Fibroblast of mammary gland (primary cell): Measurements from ENCODE around the gene MROH9.

Source experiments
- DNase-seq: peaks from one replicate; pipeline ENCODE4 v3.0.0-alpha.2; 2010; ENCODE audit warnings: low read depth
- H3K4me3 ChIP-seq: 2 replicates; pipeline ENCODE4 v1.5.1; 2011; ENCODE audit warnings: low read depth, mild to moderate bottlenecking, low read length, moderate library complexity; ENCODE audit not compliant: control insufficient read depth
- TF ChIP-seq, protein P1 (sequence below): conservative IDR thresholded peaks from 2 replicates; pipeline ENCODE4 v1.5.1; 2011; ENCODE audit warnings: low read depth, low read length, inconsistent platforms; ENCODE audit not compliant: control insufficient read depth, insufficient read depth

The MROH9 gene

DNA sequence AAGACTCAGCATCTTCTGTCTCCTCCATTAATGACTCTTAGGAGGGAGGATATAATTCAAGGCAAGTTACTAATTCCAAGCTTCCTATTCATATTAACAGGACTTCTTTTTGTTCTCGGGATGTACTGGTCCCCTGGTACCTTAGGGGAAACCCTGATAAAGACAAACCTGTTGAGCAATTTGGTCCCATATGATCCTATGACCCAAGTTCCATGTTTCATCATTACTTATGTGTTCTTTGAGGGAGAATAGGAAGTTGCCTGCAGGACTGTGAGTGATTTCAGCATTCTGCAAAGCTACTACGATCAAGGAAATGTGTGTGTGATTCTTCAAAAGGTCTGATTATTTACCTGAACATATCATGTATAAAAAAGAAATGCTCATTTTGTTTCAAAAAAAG is 149.5 kb downstream of the MROH9 start:
- TF ChIP-seq, protein P1, sequence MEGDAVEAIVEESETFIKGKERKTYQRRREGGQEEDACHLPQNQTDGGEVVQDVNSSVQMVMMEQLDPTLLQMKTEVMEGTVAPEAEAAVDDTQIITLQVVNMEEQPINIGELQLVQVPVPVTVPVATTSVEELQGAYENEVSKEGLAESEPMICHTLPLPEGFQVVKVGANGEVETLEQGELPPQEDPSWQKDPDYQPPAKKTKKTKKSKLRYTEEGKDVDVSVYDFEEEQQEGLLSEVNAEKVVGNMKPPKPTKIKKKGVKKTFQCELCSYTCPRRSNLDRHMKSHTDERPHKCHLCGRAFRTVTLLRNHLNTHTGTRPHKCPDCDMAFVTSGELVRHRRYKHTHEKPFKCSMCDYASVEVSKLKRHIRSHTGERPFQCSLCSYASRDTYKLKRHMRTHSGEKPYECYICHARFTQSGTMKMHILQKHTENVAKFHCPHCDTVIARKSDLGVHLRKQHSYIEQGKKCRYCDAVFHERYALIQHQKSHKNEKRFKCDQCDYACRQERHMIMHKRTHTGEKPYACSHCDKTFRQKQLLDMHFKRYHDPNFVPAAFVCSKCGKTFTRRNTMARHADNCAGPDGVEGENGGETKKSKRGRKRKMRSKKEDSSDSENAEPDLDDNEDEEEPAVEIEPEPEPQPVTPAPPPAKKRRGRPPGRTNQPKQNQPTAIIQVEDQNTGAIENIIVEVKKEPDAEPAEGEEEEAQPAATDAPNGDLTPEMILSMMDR: no peak
- no peak for DNase-seq
- no peak overlapping the region for H3K4me3 ChIP-seq

DNA sequence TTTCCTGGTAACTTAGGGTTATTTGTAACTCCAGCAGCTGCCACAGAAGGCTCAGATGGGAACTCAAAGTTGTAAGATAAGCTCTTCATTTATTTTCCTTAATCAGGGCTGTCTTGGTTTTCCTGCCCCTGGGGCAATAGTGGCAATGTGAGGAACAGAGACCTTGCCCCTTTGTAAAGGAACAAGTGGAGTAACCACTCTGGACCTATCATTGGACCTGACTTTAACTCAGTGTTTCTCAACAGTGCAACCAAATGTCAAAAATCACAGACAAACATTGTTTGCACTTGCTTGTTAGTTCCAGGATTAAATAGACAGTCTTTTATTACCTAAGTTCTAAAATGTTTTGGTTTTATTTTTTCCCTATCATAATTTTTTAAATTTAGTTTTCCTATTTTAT is 152.6 kb downstream of the MROH9 start:
- TF ChIP-seq, protein P1: no peak
- H3K4me3 ChIP-seq: no peak overlapping the region
- DNase-seq: no peak

DNA sequence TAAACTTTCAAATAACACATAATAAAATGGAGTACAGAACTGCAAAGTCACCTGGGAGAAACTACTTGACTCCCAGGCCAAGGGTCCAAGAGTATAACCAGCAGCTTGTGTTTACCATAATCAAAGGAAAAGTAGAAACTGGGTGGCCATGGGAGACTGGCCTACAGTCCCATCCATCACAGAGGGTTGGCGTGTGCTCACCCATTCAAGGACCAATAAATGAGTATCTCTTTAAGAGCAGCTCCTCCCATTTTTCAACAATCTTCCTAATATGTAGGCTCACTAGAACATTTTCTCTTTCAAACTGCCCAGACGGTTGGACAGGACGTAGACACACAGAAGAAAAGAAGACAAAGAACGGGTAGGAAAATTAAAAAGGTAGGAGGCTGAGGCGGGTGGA is 155.3 kb downstream of the MROH9 start, which contains the start of gene FMO3:
TSS of gene FMO3 (plus strand) at position 302 of the 400 bp plus-strand sequence. CDS start 1,754 bp downstream, outside the sequence.
- no peak for DNase-seq
- TF ChIP-seq, protein P1: no peak
- no peak within 1 kb of the TSS for H3K4me3 ChIP-seq

DNA sequence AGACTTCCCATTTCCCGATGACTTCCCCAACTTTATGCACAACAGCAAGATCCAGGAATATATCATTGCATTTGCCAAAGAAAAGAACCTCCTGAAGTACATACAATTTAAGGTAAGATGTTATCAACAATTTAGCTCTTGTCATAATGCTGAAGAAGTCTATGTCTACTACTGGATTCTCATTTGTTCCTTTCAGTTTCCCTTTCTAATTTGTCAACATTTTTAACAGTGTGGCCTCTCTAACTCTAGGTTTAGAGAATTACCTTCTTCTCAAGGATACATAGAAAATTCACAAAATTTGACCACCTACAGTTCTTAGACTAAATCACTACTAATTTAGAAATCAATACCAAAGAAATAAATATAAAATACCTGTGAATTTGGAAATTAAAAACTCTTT is 168.5 kb downstream of the MROH9 start:
- TF ChIP-seq, protein P1: no peak
- no peak for DNase-seq
- no peak overlapping the region for H3K4me3 ChIP-seq

DNA sequence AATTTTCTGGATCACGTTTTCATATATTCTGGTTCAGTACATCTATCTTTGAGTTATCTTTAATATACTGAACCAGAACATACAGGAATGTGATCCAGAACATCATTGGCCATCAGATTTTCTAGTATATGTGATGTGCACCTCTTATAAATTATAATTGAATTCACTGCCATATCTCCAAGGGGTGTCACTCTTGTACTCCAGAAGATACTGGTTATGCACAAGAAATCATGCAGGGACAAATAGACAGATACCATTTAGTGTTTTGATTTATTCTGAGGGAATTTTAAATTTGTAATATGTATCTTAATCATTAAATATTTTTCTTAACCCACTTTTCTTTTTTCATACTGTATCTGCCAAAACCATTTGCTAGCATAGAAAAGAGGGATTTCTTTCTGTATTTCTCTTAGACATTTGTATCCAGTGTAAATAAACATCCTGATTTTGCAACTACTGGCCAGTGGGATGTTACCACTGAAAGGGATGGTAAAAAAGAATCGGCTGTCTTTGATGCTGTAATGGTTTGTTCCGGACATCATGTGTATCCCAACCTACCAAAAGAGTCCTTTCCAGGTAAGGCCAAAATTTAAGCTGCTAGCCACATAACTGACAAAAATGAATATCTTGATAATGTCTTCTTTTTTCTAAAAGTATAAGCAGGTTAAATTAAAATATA is 172.1 kb downstream of the MROH9 start:
- DNase-seq: peak; percentile 29
- no peak overlapping the region for H3K4me3 ChIP-seq
- TF ChIP-seq, protein P1: no peak

DNA sequence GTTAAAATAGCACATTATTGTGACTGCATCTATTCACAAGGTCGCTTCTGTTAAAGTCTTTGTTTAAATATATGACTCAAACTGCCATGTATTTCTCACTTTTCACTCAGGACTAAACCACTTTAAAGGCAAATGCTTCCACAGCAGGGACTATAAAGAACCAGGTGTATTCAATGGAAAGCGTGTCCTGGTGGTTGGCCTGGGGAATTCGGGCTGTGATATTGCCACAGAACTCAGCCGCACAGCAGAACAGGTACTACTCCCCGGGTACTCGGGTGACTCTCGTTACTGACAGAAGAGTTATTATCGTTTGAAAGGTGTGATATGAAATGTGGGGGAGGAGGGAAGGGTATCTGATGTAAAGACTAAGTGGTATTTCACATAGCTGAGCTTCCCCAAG is 172.6 kb downstream of the MROH9 start:
- H3K4me3 ChIP-seq: no peak overlapping the region
- no peak for DNase-seq
- TF ChIP-seq, protein P1: no peak

DNA sequence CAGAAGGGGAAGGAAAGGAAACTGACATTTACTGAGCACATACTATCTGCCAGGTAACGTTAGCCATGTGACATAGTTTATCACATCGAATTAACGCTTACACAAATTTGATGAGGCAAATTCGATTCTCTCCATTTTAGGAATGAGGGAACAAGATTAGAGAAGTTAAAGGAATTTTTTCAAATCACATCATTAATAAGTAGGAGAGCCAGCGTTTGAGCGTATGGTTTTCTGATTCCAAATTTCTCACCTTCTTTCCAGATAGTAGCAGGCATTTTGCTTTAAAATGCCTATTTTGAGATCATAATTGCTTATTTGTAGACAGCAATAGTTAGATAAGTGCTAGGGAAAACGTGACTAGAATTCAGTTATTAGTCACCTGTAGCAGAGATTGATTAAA is 174.6 kb downstream of the MROH9 start:
- DNase-seq: no peak
- no peak overlapping the region for H3K4me3 ChIP-seq
- TF ChIP-seq, protein P1: no peak
